Right cardiac atrium (tissue), 5 donors: Measurements from ENCODE around the gene REEP1. TPM values are rescaled to one million over a fixed set of nuclear protein-coding genes. Genes with fewer than 3 reads are reported as not detected.
"Not testable (repeated sequence)": the region's sequence is repeated elsewhere in the genome, so short reads cannot be mapped to it uniquely, and the experiment has no call there.

Experiments used
- ATAC-seq, 2 donors: fragments of 200-7000 bp; cut with Tn5 transposase; one replicate each; pipeline versions ENCODE4 v1.8.0 to v1.9.1; 2020; ENCODE audit warnings: moderate library complexity in 2 of 2, mild to moderate bottlenecking in 1 of 2
- DNase-seq, 3 donors: peaks; one replicate each; pipeline ENCODE4 v3.0.0-alpha.2; 2020
- H3K27ac ChIP-seq: one replicate; pipeline ENCODE4 v1.5.1; 2013; ENCODE audit warnings: mild to moderate bottlenecking, low read length, control low read depth, moderate library complexity
- H3K27me3 ChIP-seq: one replicate; pipeline ENCODE4 v1.6.1; 2013; ENCODE audit not compliant: control insufficient read depth, insufficient read depth
- H3K4me1 ChIP-seq: one replicate; pipeline ENCODE4 v1.6.1; 2013; ENCODE audit warnings: low read length; ENCODE audit not compliant: control insufficient read depth, insufficient read depth
- H3K4me3 ChIP-seq: one replicate; pipeline ENCODE4 v1.5.1; 2013; ENCODE audit warnings: low read length, control low read depth
- H3K9me3 ChIP-seq: one replicate; pipeline ENCODE4 v1.6.1; 2013; ENCODE audit warnings: low read length; ENCODE audit not compliant: control insufficient read depth
- WGBS: extraction: QIAGEN DNeasy Blood & Tissue Kit; methylation state at CpG from one replicate; pipeline ENCODE4 v1.1.7; 2013; 5-methylcytosine and 5-hydroxymethylcytosine counted together
- intact Hi-C, 4 donors: fragments of 100-400 bp; cut with DNase I; formaldehyde crosslinking; loops; one replicate each; pipeline versions ENCODE4 v1.11.0 to v1.14.0; 2022 to 2023
- polyA plus RNA-seq: library from polyadenylated mRNA; stranded (reverse); fragments of 200-250 nt; gene quantifications from one replicate; pipeline ENCODE4 v1.2.3, GENCODE V29; 2013
- total RNA-seq, 4 donors: library from RNA; stranded (reverse); fragmentation: NEBNext Ultra II Directional; extraction: Animal tissue kit (Norgen Biotek cat#: 25700); gene quantifications; one replicate each; pipeline ENCODE4 v1.2.1, GENCODE V29; 2021
- donor health status: healthy with polysubstance abuse.
- donor health status: DM: no; HTN: yes; CAD: no.
- donor health status: DM: no; HTN: no; CAD: no.
- donor health status: DM: no; HTN: yes; CAD: no; lungs with severe emphysema.
- donor health status: DM: yes; HTN: yes; CAD: no.

Gene REEP1
- total and polyA plus RNA-seq, 5 donors: 16.5 to 34.4 (median 25.3) TPM

GRCh38 chr2:86258106-86258505 lies 79.3 kb downstream of the REEP1 start:
- H3K4me1 ChIP-seq: peaks cover 5% of the 10 kb centered on the region
- no peaks in the 10 kb centered on the region for H3K9me3 ChIP-seq
- 95% methylated on average over 2 of the region's 2 CpGs for WGBS
- H3K4me3 ChIP-seq: no peak overlapping the region
- H3K27me3 ChIP-seq: no peaks in the 10 kb centered on the region
- ATAC-seq: no peak
- no peak overlapping the region for H3K27ac ChIP-seq
- DNase-seq: no peak
- intact Hi-C loops: no loop called here

- 66% methylated on average over 3 of the region's 3 CpGs for WGBS
- Histone ChIP-seq H3K9me3 (no peaks in the 10 kb centered on the region), H3K27me3 (no peaks in the 10 kb centered on the region), H3K4me3 (no peak overlapping the region), H3K27ac (no peak overlapping the region), H3K4me1 (peaks cover 9% of the 10 kb centered on the region)
- DNase-seq: no peak
- no peak for ATAC-seq
- intact Hi-C loops: no loop called here
Measured at GRCh38 chr2:86256982-86257381, 80.4 kb downstream of the REEP1 start.

- no peak overlapping the region for H3K27ac ChIP-seq
- intact Hi-C loops: no loop called here
- ATAC-seq (no peak), DNase-seq (no peak)
- H3K27me3 ChIP-seq: no peaks in the 10 kb centered on the region
- H3K4me1 ChIP-seq: peaks cover 9% of the 10 kb centered on the region
- over 99% methylated on average over 4 of the region's 4 CpGs for WGBS
- H3K9me3 ChIP-seq: no peaks in the 10 kb centered on the region
- no peak overlapping the region for H3K4me3 ChIP-seq
Measured at GRCh38 chr2:86256300-86256699, 81.1 kb downstream of the REEP1 start.

- ATAC-seq (peak; percentile 89 to 94), DNase-seq (peak; percentile 38 to 77 (median 74))
- 30% methylated on average over 8 of the region's 8 CpGs for WGBS
- peaks cover 9% of the 10 kb centered on the region for H3K4me1 ChIP-seq
- H3K4me3 ChIP-seq: no peak overlapping the region
- intact Hi-C loops: no loop called here
- peak overlapping the region; percentile 71 for H3K27ac ChIP-seq
- H3K27me3 ChIP-seq: no peaks in the 10 kb centered on the region
- no peaks in the 10 kb centered on the region for H3K9me3 ChIP-seq
Measured at GRCh38 chr2:86254576-86255538, 82.6 kb downstream of the REEP1 start.

GRCh38 chr2:86253424-86253823 lies 84.0 kb downstream of the REEP1 start:
- H3K4me3 ChIP-seq: no peak overlapping the region
- intact Hi-C loops: no loop called here
- H3K9me3 ChIP-seq: no peaks in the 10 kb centered on the region
- H3K4me1 ChIP-seq: peaks cover 9% of the 10 kb centered on the region
- no peak overlapping the region for H3K27ac ChIP-seq
- WGBS: 55% methylated on average over 6 of the region's 6 CpGs
- ATAC-seq (no peak), DNase-seq (no peak)
- no peaks in the 10 kb centered on the region for H3K27me3 ChIP-seq

GRCh38 chr2:86251840-86252266 lies 85.6 kb downstream of the REEP1 start:
- no peak overlapping the region for H3K4me3 ChIP-seq
- intact Hi-C loops: no loop called here
- H3K27ac ChIP-seq: no peak overlapping the region
- DNase-seq (peak in 1 of 3 donors; percentile 73), ATAC-seq (no peak)
- H3K27me3 ChIP-seq: no peaks in the 10 kb centered on the region
- no peaks in the 10 kb centered on the region for H3K9me3 ChIP-seq
- 54% methylated on average over 10 of the region's 10 CpGs for WGBS
- peaks cover 9% of the 10 kb centered on the region for H3K4me1 ChIP-seq

- intact Hi-C loops: no loop called here
- Histone ChIP-seq H3K4me3 (no peak overlapping the region), H3K9me3 (no peaks in the 10 kb centered on the region), H3K4me1 (peaks cover 3% of the 10 kb centered on the region), H3K27ac (no peak overlapping the region), H3K27me3 (no peaks in the 10 kb centered on the region)
- ATAC-seq (no peak), DNase-seq (no peak)
- 68% methylated on average over 10 of the region's 10 CpGs for WGBS
Measured at GRCh38 chr2:86249579-86250391, 87.6 kb downstream of the REEP1 start.

GRCh38 chr2:86249176-86249575 lies 88.2 kb downstream of the REEP1 start:
- intact Hi-C loops: no loop called here
- H3K9me3 ChIP-seq: no peaks in the 10 kb centered on the region
- H3K4me3 ChIP-seq: no peak overlapping the region
- H3K27ac ChIP-seq: no peak overlapping the region
- 90% methylated on average over 6 of the region's 6 CpGs for WGBS
- H3K4me1 ChIP-seq: peaks cover 3% of the 10 kb centered on the region
- DNase-seq (no peak), ATAC-seq (no peak)
- H3K27me3 ChIP-seq: no peaks in the 10 kb centered on the region

GRCh38 chr2:86245222-86245621 lies 92.2 kb downstream of the REEP1 start:
- ATAC-seq, H3K27me3 ChIP-seq, DNase-seq, intact Hi-C loops, H3K27ac ChIP-seq, H3K9me3 ChIP-seq, H3K4me3 ChIP-seq, H3K4me1 ChIP-seq: not testable (repeated sequence)
- WGBS: 67% methylated on average over 5 of the region's 5 CpGs

- H3K27ac ChIP-seq, H3K4me1 ChIP-seq, intact Hi-C loops, DNase-seq, H3K27me3 ChIP-seq, H3K4me3 ChIP-seq, H3K9me3 ChIP-seq, ATAC-seq: not testable (repeated sequence)
- 94% methylated on average over 5 of the region's 5 CpGs for WGBS
Measured at GRCh38 chr2:86244781-86245180, 92.6 kb downstream of the REEP1 start.
